Fibroblast of lung (primary cell): ENCODE measurements around the gene C10orf71. TPM values are rescaled to one million over a fixed set of nuclear protein-coding genes. Genes with fewer than 3 reads are reported as not detected.

Experiments
- DNase-seq, 2 donors: peaks; one replicate each; pipeline versions ENCODE4 v3.0.0 to v3.0.0-alpha.2; 2010; ENCODE audit warnings: low read depth in 2 of 2
- H2AFZ ChIP-seq: 2 replicates; pipeline ENCODE4 v1.5.1; 2012; ENCODE audit warnings: low read length, control low read depth, inconsistent platforms
- H3K27ac ChIP-seq: 2 replicates; pipeline ENCODE4 v1.5.1; 2011; ENCODE audit warnings: low read length, control low read depth; ENCODE audit not compliant: insufficient read depth
- H3K27me3 ChIP-seq: 2 replicates; pipeline ENCODE4 v1.5.1; 2011; ENCODE audit warnings: mild to moderate bottlenecking, low read length; ENCODE audit not compliant: control insufficient read depth, insufficient read depth
- H3K36me3 ChIP-seq: 2 replicates; pipeline ENCODE4 v1.5.1; 2011; ENCODE audit warnings: low read length; ENCODE audit not compliant: control insufficient read depth, insufficient read depth
- H3K4me1 ChIP-seq: 2 replicates; pipeline ENCODE4 v1.5.1; 2011; ENCODE audit warnings: low read length; ENCODE audit not compliant: control insufficient read depth, insufficient read depth; ENCODE audit errors: extremely low read depth
- H3K4me2 ChIP-seq: 2 replicates; pipeline ENCODE4 v1.5.1; 2011; ENCODE audit warnings: low read length, control low read depth; ENCODE audit not compliant: insufficient read depth; ENCODE audit errors: extremely low read depth
- H3K4me3 ChIP-seq, 4 experiments: fragments of 200-600 bp in 1 of 4; sonication (generic) in 1 of 4; replicated peaks in 1 of 4; 2 replicates each; pipeline ENCODE4 v1.5.1; 2011 to 2016; ENCODE audit warnings: low read length in 4 of 4, low read depth in 3 of 4, mild to moderate bottlenecking in 3 of 4, control low read depth in 2 of 4, inconsistent platforms in 1 of 4, mixed read lengths in 1 of 4; ENCODE audit not compliant: insufficient read depth in 1 of 4; ENCODE audit errors: control extremely low read depth in 1 of 4
- H3K79me2 ChIP-seq: 2 replicates; pipeline ENCODE4 v1.5.1; 2012; ENCODE audit warnings: mild to moderate bottlenecking, low read length, inconsistent platforms; ENCODE audit not compliant: control insufficient read depth, insufficient read depth
- H3K9ac ChIP-seq: 2 replicates; pipeline ENCODE4 v1.5.1; 2011; ENCODE audit warnings: mild to moderate bottlenecking, low read length, control low read depth; ENCODE audit not compliant: insufficient read depth
- H3K9me3 ChIP-seq: 2 replicates; pipeline ENCODE4 v1.5.1; 2012; ENCODE audit warnings: low read depth, low read length; ENCODE audit not compliant: control insufficient read depth, insufficient read depth
- H4K20me1 ChIP-seq: 2 replicates; pipeline ENCODE4 v1.5.1; 2011; ENCODE audit warnings: low read length; ENCODE audit not compliant: control insufficient read depth, insufficient read depth; ENCODE audit errors: extremely low read depth
- EZH2 ChIP-seq: IDR thresholded peaks from 2 replicates; pipeline ENCODE4 v1.5.1; 2012; ENCODE audit warnings: low read length, control low read depth, mild to moderate bottlenecking; ENCODE audit errors: missing control alignments
- polyA plus RNA-seq, 2 donors: library from polyadenylated mRNA; depleted of rRNA in 1 of 2; stranded (reverse) in 1 of 2; unstranded in 1 of 2; fragments of >200 nt; gene quantifications; 2 replicates each; pipeline ENCODE4 v1.2.1, GENCODE V29; 2011 to 2012; ENCODE audit warnings: missing spikeins in 1 of 2
- total RNA-seq: library from RNA; depleted of rRNA; stranded (reverse); fragments of >200 nt; gene quantifications from 2 replicates; pipeline ENCODE4 v1.2.1, GENCODE V29; 2014
- TF ChIP-seq, protein P1 (sequence below), 2 donors: IDR thresholded peaks in 1 of 2; conservative IDR thresholded peaks in 1 of 2; 1 replicate in 1 of 2; 2 replicates in 1 of 2; pipeline ENCODE4 v1.5.1; 2011 to 2012; ENCODE audit warnings: low read length in 2 of 2, control low read depth in 1 of 2, inconsistent platforms in 1 of 2, low read depth in 1 of 2, mild to moderate bottlenecking in 1 of 2

The C10orf71 gene
- total and polyA plus RNA-seq, 2 donors (not counting 1 experiment from before 2014, with no cell fraction given) = not detected

DNA sequence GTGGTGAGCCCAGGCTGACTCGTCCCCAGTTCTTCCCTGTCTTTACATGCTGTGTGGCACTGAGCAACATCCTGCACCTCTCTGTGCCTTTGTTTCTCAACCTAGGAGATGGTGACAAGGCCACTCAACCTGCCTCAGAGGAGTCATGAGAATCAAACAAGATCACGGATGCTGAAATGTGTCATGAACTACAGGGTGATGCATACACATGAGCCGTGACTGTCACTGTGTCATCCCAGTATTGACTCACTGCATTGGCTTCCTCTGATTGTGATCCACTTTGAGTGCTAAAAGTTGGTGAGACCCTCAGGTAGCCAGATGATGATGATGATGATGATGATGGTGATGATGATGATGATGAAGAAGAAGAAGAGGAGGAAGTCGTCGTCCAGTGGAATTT, 11.5 kb downstream of the C10orf71 start:
- TF ChIP-seq EZH2 = no peak
- TF ChIP-seq, protein P1, sequence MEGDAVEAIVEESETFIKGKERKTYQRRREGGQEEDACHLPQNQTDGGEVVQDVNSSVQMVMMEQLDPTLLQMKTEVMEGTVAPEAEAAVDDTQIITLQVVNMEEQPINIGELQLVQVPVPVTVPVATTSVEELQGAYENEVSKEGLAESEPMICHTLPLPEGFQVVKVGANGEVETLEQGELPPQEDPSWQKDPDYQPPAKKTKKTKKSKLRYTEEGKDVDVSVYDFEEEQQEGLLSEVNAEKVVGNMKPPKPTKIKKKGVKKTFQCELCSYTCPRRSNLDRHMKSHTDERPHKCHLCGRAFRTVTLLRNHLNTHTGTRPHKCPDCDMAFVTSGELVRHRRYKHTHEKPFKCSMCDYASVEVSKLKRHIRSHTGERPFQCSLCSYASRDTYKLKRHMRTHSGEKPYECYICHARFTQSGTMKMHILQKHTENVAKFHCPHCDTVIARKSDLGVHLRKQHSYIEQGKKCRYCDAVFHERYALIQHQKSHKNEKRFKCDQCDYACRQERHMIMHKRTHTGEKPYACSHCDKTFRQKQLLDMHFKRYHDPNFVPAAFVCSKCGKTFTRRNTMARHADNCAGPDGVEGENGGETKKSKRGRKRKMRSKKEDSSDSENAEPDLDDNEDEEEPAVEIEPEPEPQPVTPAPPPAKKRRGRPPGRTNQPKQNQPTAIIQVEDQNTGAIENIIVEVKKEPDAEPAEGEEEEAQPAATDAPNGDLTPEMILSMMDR (conservative IDR thresholded peaks at IDR 0.05 in 1 of 2, IDR thresholded peaks at IDR 0.05 in 1 of 2; ENCODE audit: low read depth in 1 of 2, low read length in 2 of 2) = no peak
- no peak overlapping the region for H3K4me2 ChIP-seq
- H3K9ac ChIP-seq = no peak overlapping the region
- no peaks in the 10 kb centered on the region for H3K9me3 ChIP-seq
- no peak overlapping the region for H3K27ac ChIP-seq
- H3K4me1 ChIP-seq = no peaks in the 10 kb centered on the region
- no peak for DNase-seq
- no peaks in the 10 kb centered on the region for H3K79me2 ChIP-seq
- H3K4me3 ChIP-seq = no peak overlapping the region
- no peak overlapping the region for H2AFZ ChIP-seq
- H4K20me1 ChIP-seq = no peaks in the 10 kb centered on the region
- H3K36me3 ChIP-seq = no peaks in the 10 kb centered on the region
- H3K27me3 ChIP-seq = no peaks in the 10 kb centered on the region

DNA sequence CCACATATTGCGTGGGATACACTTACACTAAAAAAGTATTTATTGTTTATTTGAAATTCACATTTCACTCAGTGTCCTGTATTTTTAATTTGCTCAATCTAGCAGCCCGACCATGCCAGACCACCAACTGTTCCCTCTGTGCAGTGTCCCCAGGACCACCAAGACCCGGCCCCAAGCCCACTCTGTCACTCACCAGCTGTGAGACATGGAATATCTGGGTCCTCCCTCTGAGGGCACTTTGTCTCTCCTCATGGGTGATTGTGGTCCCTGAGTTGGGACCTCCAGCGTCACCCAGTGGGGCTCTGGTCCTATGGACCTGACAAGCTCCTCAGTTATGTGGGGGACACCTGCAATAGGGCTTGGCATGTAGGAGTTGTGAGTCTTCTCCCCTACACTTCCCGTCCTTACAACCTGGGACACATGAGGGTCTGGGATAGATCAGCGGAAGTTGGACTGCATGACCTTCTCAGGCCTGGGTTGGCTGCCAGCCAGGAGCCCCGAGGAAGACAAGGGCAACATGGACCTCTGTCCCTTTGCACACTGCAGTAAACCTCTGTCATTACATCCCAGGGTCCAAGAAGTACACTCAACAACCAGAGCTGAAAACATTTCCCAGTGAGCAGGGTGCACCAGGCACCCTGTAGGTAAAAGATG, 12.1 kb downstream of the C10orf71 start:
- Histone ChIP-seq H3K4me2 (no peak overlapping the region), H3K4me3 (no peak overlapping the region), H3K9ac (no peak overlapping the region), H3K79me2 (no peaks in the 10 kb centered on the region), H3K4me1 (no peaks in the 10 kb centered on the region), H3K36me3 (no peaks in the 10 kb centered on the region), H3K27ac (no peak overlapping the region), H3K27me3 (no peaks in the 10 kb centered on the region), H3K9me3 (no peaks in the 10 kb centered on the region), H2AFZ (no peak overlapping the region), H4K20me1 (no peaks in the 10 kb centered on the region)
- no peak for DNase-seq
- no peak for TF ChIP-seq EZH2
- TF ChIP-seq, protein P1 (conservative IDR thresholded peaks at IDR 0.05 in 1 of 2, IDR thresholded peaks at IDR 0.05 in 1 of 2; ENCODE audit: low read depth in 1 of 2, low read length in 2 of 2) = no peak

DNA sequence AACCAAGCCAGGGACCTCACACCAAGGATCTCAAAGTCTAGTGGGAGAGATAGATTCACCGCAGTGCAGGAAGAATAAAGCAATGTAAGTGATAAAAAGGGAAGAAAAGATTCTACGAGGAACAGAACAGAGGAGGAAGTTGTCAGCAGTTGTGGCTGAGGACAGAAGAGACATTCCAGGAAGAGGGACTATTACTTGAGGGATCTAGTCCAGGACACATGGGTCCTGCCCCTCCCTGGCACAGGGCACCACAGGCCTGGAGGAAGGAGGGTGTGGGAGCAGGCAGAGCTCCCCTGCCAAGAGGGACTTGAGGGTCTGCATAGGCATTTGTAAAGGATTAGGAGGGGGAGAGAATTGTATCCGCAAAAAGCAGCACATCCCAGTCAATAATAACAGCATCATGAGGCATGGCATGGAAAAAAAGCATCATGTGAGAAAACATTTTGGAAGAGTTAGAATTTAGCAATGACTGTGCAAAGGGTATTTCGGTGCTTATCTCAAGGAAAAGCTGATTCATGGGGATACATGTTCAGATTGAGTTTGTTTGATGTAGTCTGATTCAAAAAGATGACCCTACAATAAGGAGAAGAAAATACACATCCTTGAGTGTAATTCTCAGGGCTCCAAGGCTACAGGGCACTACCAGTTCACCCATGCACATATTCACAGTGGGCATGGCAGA, 12.7 kb downstream of the C10orf71 start:
- Histone ChIP-seq H3K9ac (no peak overlapping the region), H4K20me1 (no peaks in the 10 kb centered on the region), H3K9me3 (no peaks in the 10 kb centered on the region), H3K4me1 (no peaks in the 10 kb centered on the region), H3K4me2 (no peak overlapping the region), H3K27me3 (no peaks in the 10 kb centered on the region), H3K4me3 (no peak overlapping the region), H3K36me3 (no peaks in the 10 kb centered on the region), H3K79me2 (no peaks in the 10 kb centered on the region), H3K27ac (no peak overlapping the region), H2AFZ (no peak overlapping the region)
- no peak for DNase-seq
- TF ChIP-seq, protein P1 (conservative IDR thresholded peaks at IDR 0.05 in 1 of 2, IDR thresholded peaks at IDR 0.05 in 1 of 2; ENCODE audit: low read depth in 1 of 2, low read length in 2 of 2) = no peak
- no peak for TF ChIP-seq EZH2
